Neural cell (in vitro differentiated cells): ENCODE measurements around the gene PMEPA1.

ENCODE experiments used
- POLR2AphosphoS5 ChIP-seq: IDR thresholded peaks from 2 replicates; pipeline ENCODE4 v1.6.1; 2012
- TF ChIP-seq, protein P1 (sequence below): fragments of 450-650 bp; IDR thresholded peaks from 2 replicates; pipeline ENCODE4 v1.5.1; 2014; ENCODE audit warnings: antibody characterized with exemption, mild to moderate bottlenecking, moderate library complexity; ENCODE audit not compliant: poor library complexity, severe bottlenecking

GRCh38 chr20:57738053-57738452 lies 28.2 kb upstream of the PMEPA1 start:
- TF ChIP-seq POLR2AphosphoS5 = no peak
- TF ChIP-seq, protein P1, sequence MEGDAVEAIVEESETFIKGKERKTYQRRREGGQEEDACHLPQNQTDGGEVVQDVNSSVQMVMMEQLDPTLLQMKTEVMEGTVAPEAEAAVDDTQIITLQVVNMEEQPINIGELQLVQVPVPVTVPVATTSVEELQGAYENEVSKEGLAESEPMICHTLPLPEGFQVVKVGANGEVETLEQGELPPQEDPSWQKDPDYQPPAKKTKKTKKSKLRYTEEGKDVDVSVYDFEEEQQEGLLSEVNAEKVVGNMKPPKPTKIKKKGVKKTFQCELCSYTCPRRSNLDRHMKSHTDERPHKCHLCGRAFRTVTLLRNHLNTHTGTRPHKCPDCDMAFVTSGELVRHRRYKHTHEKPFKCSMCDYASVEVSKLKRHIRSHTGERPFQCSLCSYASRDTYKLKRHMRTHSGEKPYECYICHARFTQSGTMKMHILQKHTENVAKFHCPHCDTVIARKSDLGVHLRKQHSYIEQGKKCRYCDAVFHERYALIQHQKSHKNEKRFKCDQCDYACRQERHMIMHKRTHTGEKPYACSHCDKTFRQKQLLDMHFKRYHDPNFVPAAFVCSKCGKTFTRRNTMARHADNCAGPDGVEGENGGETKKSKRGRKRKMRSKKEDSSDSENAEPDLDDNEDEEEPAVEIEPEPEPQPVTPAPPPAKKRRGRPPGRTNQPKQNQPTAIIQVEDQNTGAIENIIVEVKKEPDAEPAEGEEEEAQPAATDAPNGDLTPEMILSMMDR = no peak
